ENCODE results near the gene TAX1BP3.

The TAX1BP3 gene

GRCh38 chr17:3636154-3636907, 32.0 kb downstream of the TAX1BP3 start, which contains the start of the genes CTNS and SHPK:
TSS of gene CTNS (plus strand) at chr17:3636760. CDS start at chr17:3640207, 3,447 bp downstream.
TSS of gene SHPK (minus strand) at chr17:3636250. CDS start at chr17:3636219, 31 bp downstream.
- peak; percentile 97 for DNase-seq
- peaks cover 52% of the 10 kb centered on the region for H3K4me1 Mint-ChIP-seq (ENCODE audit: low read depth)
- no peaks in the 10 kb centered on the region for H3K27me3 Mint-ChIP-seq
- peak within 1 kb of the TSS; percentile 96 for H3K4me3 Mint-ChIP-seq
- no peaks in the 10 kb centered on the region for H3K9me3 Mint-ChIP-seq
- H3K27ac Mint-ChIP-seq = peak within 1 kb of the TSS; percentile 100
- peaks cover 50% of the 10 kb centered on the region for H3K36me3 Mint-ChIP-seq (ENCODE audit: low read depth)

GRCh38 chr17:3635474-3636153, 32.8 kb downstream of the TAX1BP3 start:
- DNase-seq = no peak
- Mint-ChIP-seq H3K27me3 (no peaks in the 10 kb centered on the region), H3K36me3 (ENCODE audit: low read depth) (peaks cover 47% of the 10 kb centered on the region), H3K9me3 (no peaks in the 10 kb centered on the region), H3K4me1 (ENCODE audit: low read depth) (peaks cover 47% of the 10 kb centered on the region), H3K4me3 (peak overlapping the region; percentile 96), H3K27ac (peak overlapping the region; percentile 69)

GRCh38 chr17:3632287-3632686, 36.1 kb downstream of the TAX1BP3 start:
- no peak overlapping the region for H3K27ac Mint-ChIP-seq
- no peak for DNase-seq
- peaks cover 56% of the 10 kb centered on the region for H3K36me3 Mint-ChIP-seq (ENCODE audit: low read depth)
- H3K9me3 Mint-ChIP-seq = no peaks in the 10 kb centered on the region
- no peak overlapping the region for H3K4me3 Mint-ChIP-seq
- no peaks in the 10 kb centered on the region for H3K27me3 Mint-ChIP-seq
- H3K4me1 Mint-ChIP-seq (ENCODE audit: low read depth) = peaks cover 23% of the 10 kb centered on the region

GRCh38 chr17:3630781-3631180, 37.6 kb downstream of the TAX1BP3 start:
- peaks cover 60% of the 10 kb centered on the region for H3K36me3 Mint-ChIP-seq (ENCODE audit: low read depth)
- H3K9me3 Mint-ChIP-seq = no peaks in the 10 kb centered on the region
- DNase-seq = no peak
- peaks cover 20% of the 10 kb centered on the region for H3K4me1 Mint-ChIP-seq (ENCODE audit: low read depth)
- no peak overlapping the region for H3K4me3 Mint-ChIP-seq
- no peaks in the 10 kb centered on the region for H3K27me3 Mint-ChIP-seq
- H3K27ac Mint-ChIP-seq = no peak overlapping the region

GRCh38 chr17:3627769-3628167, 40.6 kb downstream of the TAX1BP3 start:
- peaks cover 76% of the 10 kb centered on the region for H3K36me3 Mint-ChIP-seq (ENCODE audit: low read depth)
- H3K27me3 Mint-ChIP-seq = no peaks in the 10 kb centered on the region
- peaks cover 5% of the 10 kb centered on the region for H3K4me1 Mint-ChIP-seq (ENCODE audit: low read depth)
- H3K27ac Mint-ChIP-seq = no peak overlapping the region
- no peak overlapping the region for H3K4me3 Mint-ChIP-seq
- no peak for DNase-seq
- no peaks in the 10 kb centered on the region for H3K9me3 Mint-ChIP-seq

DNA sequence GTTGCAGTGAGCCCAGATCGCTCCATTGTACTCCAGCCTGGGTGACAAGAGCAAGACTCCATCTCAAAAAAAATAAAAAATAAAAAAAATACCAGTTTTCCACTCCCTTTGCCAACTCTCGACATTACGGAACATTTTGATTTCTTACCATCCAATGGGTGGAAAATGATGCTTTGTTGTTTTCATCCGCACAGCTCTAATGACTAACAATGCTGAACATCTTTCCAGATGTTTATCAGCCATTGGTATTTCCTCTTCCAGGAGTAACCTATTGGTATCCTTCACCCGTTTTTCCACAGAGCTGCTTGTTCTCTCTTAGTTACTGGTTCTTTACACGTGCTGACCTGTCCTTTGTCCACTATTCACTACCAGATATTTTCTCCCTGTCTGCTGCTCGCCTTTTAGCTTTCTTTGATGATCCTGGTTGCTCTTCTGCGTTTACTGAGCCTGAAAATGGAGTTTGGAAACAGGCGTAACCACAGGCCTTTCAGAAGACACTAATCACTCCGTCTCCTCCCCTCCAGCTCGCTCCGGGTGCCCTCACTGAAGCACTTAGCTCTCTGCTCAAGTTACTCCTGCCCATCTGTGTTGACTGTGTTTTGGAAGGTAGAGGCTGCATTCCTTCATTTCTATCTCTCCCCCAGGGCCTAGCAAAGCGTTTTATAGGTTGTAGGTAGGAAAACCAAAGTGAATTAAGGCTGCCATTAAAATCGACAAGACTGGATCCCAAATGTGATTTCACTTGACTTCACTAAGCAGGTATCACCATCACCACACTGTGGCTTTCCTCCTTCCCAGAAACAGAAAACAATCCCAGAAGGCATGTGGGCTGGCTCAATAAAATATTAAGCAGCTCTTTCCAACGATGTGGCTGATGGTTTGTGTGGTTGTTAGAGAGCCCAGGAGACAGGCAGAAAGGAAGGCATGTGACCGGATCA, 41.3 kb downstream of the TAX1BP3 start:
- peaks cover 73% of the 10 kb centered on the region for H3K36me3 Mint-ChIP-seq (ENCODE audit: low read depth)
- H3K27ac Mint-ChIP-seq = no peak overlapping the region
- peaks cover under 1% of the 10 kb centered on the region for H3K4me1 Mint-ChIP-seq (ENCODE audit: low read depth)
- H3K9me3 Mint-ChIP-seq = no peaks in the 10 kb centered on the region
- H3K4me3 Mint-ChIP-seq = no peak overlapping the region
- no peaks in the 10 kb centered on the region for H3K27me3 Mint-ChIP-seq
- DNase-seq = no peak

- H3K36me3 Mint-ChIP-seq (ENCODE audit: low read depth) = peaks cover 77% of the 10 kb centered on the region
- H3K9me3 Mint-ChIP-seq = no peaks in the 10 kb centered on the region
Measured at GRCh38 chr17:3622977-3623594, 45.3 kb downstream of the TAX1BP3 start.

GRCh38 chr17:3621146-3621720, 47.1 kb downstream of the TAX1BP3 start:
- Mint-ChIP-seq H3K27ac (no peak overlapping the region), H3K4me1 (ENCODE audit: low read depth) (no peaks in the 10 kb centered on the region), H3K9me3 (peaks cover 7% of the 10 kb centered on the region), H3K36me3 (ENCODE audit: low read depth) (peaks cover 80% of the 10 kb centered on the region), H3K27me3 (no peaks in the 10 kb centered on the region), H3K4me3 (no peak overlapping the region)
- DNase-seq = no peak

More at GRCh38 chr17:3622977-3623594, 45.3 kb downstream of the TAX1BP3 start:
- DNase-seq = no peak
- H3K4me3 Mint-ChIP-seq = no peak overlapping the region
- H3K27me3 Mint-ChIP-seq = no peaks in the 10 kb centered on the region
- no peak overlapping the region for H3K27ac Mint-ChIP-seq
- no peaks in the 10 kb centered on the region for H3K4me1 Mint-ChIP-seq (ENCODE audit: low read depth)

DNA sequence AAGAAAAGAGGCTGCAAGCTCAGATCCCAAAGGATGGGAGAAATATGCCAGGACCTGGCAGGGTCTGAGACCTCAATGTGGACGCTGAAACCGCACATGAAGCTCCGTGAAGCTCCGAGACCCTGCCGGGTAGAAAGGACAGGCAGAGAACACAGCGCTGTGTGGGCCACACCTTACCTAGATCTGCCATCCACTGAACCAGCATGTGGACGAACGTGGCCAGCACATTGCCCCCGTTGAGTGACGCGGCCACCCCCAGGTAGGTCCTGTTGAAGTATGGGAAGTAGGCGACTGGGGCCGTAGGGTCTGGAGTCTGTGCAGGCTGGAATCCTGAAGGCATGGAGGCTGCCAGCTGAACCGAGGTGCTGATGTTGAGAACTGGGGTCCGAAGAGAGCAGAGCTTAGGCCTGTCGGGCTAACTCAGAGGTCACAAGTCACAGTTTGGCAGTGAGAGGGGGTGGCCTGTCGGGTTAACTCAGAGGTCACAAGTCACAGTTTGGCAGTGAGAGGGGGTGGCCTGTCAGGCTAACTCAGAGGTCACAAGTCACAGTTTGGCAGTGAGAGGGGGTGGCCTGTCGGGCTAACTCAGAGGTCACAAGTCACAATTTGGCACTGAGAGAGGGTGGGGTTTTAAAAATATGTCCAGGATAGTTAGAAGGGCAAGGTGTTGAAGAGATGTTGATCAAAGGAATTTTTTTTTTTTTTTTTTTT, 53.1 kb downstream of the TAX1BP3 start:
- Mint-ChIP-seq H3K27me3 (no peaks in the 10 kb centered on the region), H3K36me3 (ENCODE audit: low read depth) (peaks cover 82% of the 10 kb centered on the region), H3K27ac (no peak overlapping the region), H3K9me3 (peaks cover 7% of the 10 kb centered on the region), H3K4me1 (ENCODE audit: low read depth) (no peaks in the 10 kb centered on the region), H3K4me3 (no peak overlapping the region)
- no peak for DNase-seq

- DNase-seq = no peak
- H3K4me3 Mint-ChIP-seq = no peak overlapping the region
- peaks cover 7% of the 10 kb centered on the region for H3K9me3 Mint-ChIP-seq
- H3K27me3 Mint-ChIP-seq = no peaks in the 10 kb centered on the region
- H3K27ac Mint-ChIP-seq = no peak overlapping the region
- no peaks in the 10 kb centered on the region for H3K4me1 Mint-ChIP-seq (ENCODE audit: low read depth)
- peaks cover 84% of the 10 kb centered on the region for H3K36me3 Mint-ChIP-seq (ENCODE audit: low read depth)
Measured at GRCh38 chr17:3613124-3613523, 55.3 kb downstream of the TAX1BP3 start.

All from activated T-cell treated with anti-CD3 and anti-CD28 coated beads, Interleukin-2, amount 50 U/mL, for 24 hours (primary cell).